ENCODE data around the gene SHLD1.

SHLD1 gene

DNA sequence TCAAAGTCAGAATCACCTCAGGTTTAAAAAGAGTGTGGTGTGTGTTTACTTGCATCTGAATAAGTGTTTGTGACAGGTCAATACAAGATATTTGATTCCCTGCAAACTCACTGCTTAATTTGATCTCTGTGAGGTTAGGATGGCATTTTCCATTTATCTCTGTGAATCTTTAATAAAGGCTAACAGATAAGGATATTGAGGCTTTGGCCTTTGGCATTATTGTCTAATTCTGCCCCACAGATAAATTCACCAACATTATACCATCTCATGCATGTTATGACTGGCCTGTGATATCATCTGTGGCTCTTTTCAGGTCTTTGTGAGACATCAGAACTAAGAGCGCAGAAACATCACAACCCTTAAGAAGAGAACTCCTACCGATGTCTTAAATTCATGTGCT is 115.4 kb downstream of the SHLD1 start:
- Histone ChIP-seq H3K4me2 (ENCODE audit: low read length, poor library complexity, severe bottlenecking) (no peak overlapping the region), H3K27me3 (ENCODE audit: control insufficient read depth in 1 of 2, insufficient read depth in 1 of 2, low read length in 2 of 2) (no peaks in the 10 kb centered on the region), H3K9ac (ENCODE audit: low read length) (peak overlapping the region; percentile 69), H2AFZ (ENCODE audit: low read depth, low read length) (no peak overlapping the region), H3K36me3 (ENCODE audit: control insufficient read depth in 1 of 2, insufficient read depth in 2 of 2, low read depth in 1 of 2, low read length in 2 of 2) (no peaks in the 10 kb centered on the region), H3K79me1 (replicated peaks; ENCODE audit: low read length, poor library complexity, severe bottlenecking) (no peaks in the 10 kb centered on the region), H3K23ac (ENCODE audit: low read length in 2 of 2) (no peak overlapping the region), H2BK120ac (ENCODE audit: low read depth, low read length) (no peak overlapping the region), H4K8ac (ENCODE audit: low read length) (no peak overlapping the region), H3K4me1 (ENCODE audit: control insufficient read depth, insufficient read depth, low read depth, low read length) (peaks cover 7% of the 10 kb centered on the region), H3K4ac (ENCODE audit: low read depth in 1 of 2, low read length in 2 of 2) (no peak overlapping the region), H2BK5ac (ENCODE audit: low read depth, low read length, poor library complexity, severe bottlenecking) (no peak overlapping the region), H3K27ac (ENCODE audit: low read length, poor library complexity, severe bottlenecking) (no peak overlapping the region), H3K14ac (ENCODE audit: low read length in 2 of 2) (no peak overlapping the region), H3K9me3 (ENCODE audit: control insufficient read depth, low read length) (no peaks in the 10 kb centered on the region), H2BK15ac (ENCODE audit: low read depth, poor library complexity, severe bottlenecking) (no peak overlapping the region), H3K18ac (ENCODE audit: low read depth in 1 of 2, low read length in 2 of 2) (no peak overlapping the region), H2BK12ac (ENCODE audit: low read length in 2 of 2) (no peak overlapping the region), H3K4me3 (ENCODE audit: insufficient read depth in 1 of 2, low read depth in 1 of 2, low read length in 2 of 2) (no peak overlapping the region), H2AK5ac (ENCODE audit: low read length, severe bottlenecking) (no peak overlapping the region), H4K91ac (ENCODE audit: low read length) (no peak overlapping the region)
- DNase-seq, result no peak
- 75% methylated on average over 2 of the region's 2 CpGs for WGBS

DNA sequence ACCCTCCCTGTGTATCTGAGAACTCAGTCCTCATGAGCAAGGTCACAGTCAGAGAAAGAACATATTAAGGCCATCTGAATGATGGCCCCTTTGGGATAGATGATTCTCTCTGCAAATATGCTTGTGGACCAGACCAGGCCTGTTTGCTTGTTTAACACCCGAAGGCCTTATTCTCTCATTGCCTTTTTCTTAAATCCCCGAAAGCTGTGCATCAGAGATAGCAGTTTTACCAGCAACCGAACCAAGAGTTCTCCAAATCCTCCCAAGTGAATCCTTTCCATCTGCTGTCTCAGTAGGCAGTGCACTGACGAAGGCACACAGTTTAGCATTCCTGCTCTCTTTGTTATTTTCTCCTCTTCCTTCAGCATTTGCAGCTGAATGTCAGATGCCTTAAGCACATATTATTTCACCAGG is 120.4 kb downstream of the SHLD1 start:
- Histone ChIP-seq H2AFZ (ENCODE audit: low read depth, low read length) (no peak overlapping the region), H3K18ac (ENCODE audit: low read depth in 1 of 2, low read length in 2 of 2) (no peak overlapping the region), H3K4me2 (ENCODE audit: low read length, poor library complexity, severe bottlenecking) (no peak overlapping the region), H2BK15ac (ENCODE audit: low read depth, poor library complexity, severe bottlenecking) (no peak overlapping the region), H3K79me1 (replicated peaks; ENCODE audit: low read length, poor library complexity, severe bottlenecking) (no peaks in the 10 kb centered on the region), H4K91ac (ENCODE audit: low read length) (no peak overlapping the region), H3K27ac (ENCODE audit: low read length, poor library complexity, severe bottlenecking) (no peak overlapping the region), H3K4me1 (ENCODE audit: control insufficient read depth, insufficient read depth, low read depth, low read length) (no peaks in the 10 kb centered on the region), H3K23ac (ENCODE audit: low read length in 2 of 2) (no peak overlapping the region), H2AK5ac (ENCODE audit: low read length, severe bottlenecking) (no peak overlapping the region), H3K36me3 (ENCODE audit: control insufficient read depth in 1 of 2, insufficient read depth in 2 of 2, low read depth in 1 of 2, low read length in 2 of 2) (no peaks in the 10 kb centered on the region), H3K9ac (ENCODE audit: low read length) (peak overlapping the region; percentile 13), H3K4ac (ENCODE audit: low read depth in 1 of 2, low read length in 2 of 2) (no peak overlapping the region), H3K9me3 (ENCODE audit: control insufficient read depth, low read length) (no peaks in the 10 kb centered on the region), H2BK5ac (ENCODE audit: low read depth, low read length, poor library complexity, severe bottlenecking) (no peak overlapping the region), H4K8ac (ENCODE audit: low read length) (no peak overlapping the region), H3K27me3 (ENCODE audit: control insufficient read depth in 1 of 2, insufficient read depth in 1 of 2, low read length in 2 of 2) (peaks cover 0 to 6% of the 10 kb centered on the region in 2 experiments), H2BK12ac (ENCODE audit: low read length in 2 of 2) (no peak overlapping the region), H3K4me3 (ENCODE audit: insufficient read depth in 1 of 2, low read depth in 1 of 2, low read length in 2 of 2) (no peak overlapping the region), H3K14ac (ENCODE audit: low read length in 2 of 2) (no peak overlapping the region), H2BK120ac (ENCODE audit: low read depth, low read length) (no peak overlapping the region)
- DNase-seq, result peak; percentile 11
- WGBS, result 83% methylated on average over 4 of the region's 4 CpGs

DNA sequence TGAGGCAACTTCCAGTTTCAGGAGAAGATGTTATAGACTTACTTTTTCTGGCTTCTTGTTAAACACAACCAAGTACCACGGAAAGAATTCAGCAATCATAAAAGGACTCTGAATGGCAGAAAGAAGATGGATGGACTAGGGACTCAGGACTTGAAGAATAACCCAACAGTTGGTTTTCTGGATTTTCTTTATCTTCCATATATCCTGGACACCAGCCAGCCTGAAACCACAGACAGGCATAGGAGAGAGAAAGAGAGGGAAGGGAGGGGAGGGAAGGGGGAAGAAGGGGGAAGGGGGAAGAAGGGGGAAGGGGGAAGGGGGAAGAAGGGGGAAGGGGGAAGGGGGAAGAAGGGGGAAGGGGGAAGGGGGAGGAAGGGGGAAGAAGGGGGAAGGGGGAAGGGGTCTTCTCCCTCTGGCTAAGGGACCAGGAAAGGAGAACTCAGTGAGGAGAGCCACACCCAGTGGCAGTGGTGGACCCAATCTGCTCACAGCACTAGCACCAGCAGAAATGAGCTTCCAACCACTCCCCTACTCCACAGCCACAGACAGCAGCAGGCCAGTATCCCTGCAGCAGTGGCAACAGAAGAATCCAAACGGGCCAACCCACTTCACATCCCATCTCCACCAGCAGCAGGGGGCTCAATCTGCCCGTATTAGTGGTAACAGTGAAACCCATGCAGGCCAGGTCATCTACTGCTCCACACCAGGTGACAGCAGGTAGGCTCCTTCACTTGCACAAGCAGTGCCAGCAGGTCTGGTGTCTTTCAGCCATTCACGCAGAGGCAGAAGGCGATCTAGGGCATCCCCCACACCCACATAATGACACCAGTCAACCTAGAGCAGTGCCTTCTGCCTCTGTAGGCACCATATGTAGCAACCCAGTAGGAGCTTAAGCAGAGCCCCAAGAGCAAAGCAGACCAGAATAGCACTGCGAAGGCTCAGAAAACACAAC is 121.5 kb downstream of the SHLD1 start:
- H2AK5ac ChIP-seq (ENCODE audit: low read length, severe bottlenecking), result no peak overlapping the region
- no peak overlapping the region for H2BK120ac ChIP-seq (ENCODE audit: low read depth, low read length)
- H3K27me3 ChIP-seq (ENCODE audit: control insufficient read depth in 1 of 2, insufficient read depth in 1 of 2, low read length in 2 of 2), result peaks cover 0 to 6% of the 10 kb centered on the region in 2 experiments
- no peaks in the 10 kb centered on the region for H3K36me3 ChIP-seq (ENCODE audit: control insufficient read depth in 1 of 2, insufficient read depth in 2 of 2, low read depth in 1 of 2, low read length in 2 of 2)
- no peak overlapping the region for H3K9ac ChIP-seq (ENCODE audit: low read length)
- 65% methylated on average over 5 of the region's 6 CpGs for WGBS
- DNase-seq, result no peak
- H3K4me2 ChIP-seq (ENCODE audit: low read length, poor library complexity, severe bottlenecking), result no peak overlapping the region
- H3K4ac ChIP-seq (ENCODE audit: low read depth in 1 of 2, low read length in 2 of 2), result peak overlapping the region in 1 of 2 experiments; percentile 46
- no peak overlapping the region for H3K27ac ChIP-seq (ENCODE audit: low read length, poor library complexity, severe bottlenecking)
- no peak overlapping the region for H2AFZ ChIP-seq (ENCODE audit: low read depth, low read length)
- H3K18ac ChIP-seq (ENCODE audit: low read depth in 1 of 2, low read length in 2 of 2), result peak overlapping the region in 1 of 2 experiments; percentile 59
- no peak overlapping the region for H2BK12ac ChIP-seq (ENCODE audit: low read length in 2 of 2)
- no peak overlapping the region for H4K91ac ChIP-seq (ENCODE audit: low read length)
- H3K23ac ChIP-seq (ENCODE audit: low read length in 2 of 2), result no peak overlapping the region
- H2BK5ac ChIP-seq (ENCODE audit: low read depth, low read length, poor library complexity, severe bottlenecking), result no peak overlapping the region
- H2BK15ac ChIP-seq (ENCODE audit: low read depth, poor library complexity, severe bottlenecking), result no peak overlapping the region
- H3K9me3 ChIP-seq (ENCODE audit: control insufficient read depth, low read length), result no peaks in the 10 kb centered on the region
- no peaks in the 10 kb centered on the region for H3K79me1 ChIP-seq (replicated peaks; ENCODE audit: low read length, poor library complexity, severe bottlenecking)
- peak overlapping the region; percentile 55 for H4K8ac ChIP-seq (ENCODE audit: low read length)
- H3K4me1 ChIP-seq (ENCODE audit: control insufficient read depth, insufficient read depth, low read depth, low read length), result no peaks in the 10 kb centered on the region
- no peak overlapping the region for H3K4me3 ChIP-seq (ENCODE audit: insufficient read depth in 1 of 2, low read depth in 1 of 2, low read length in 2 of 2)
- H3K14ac ChIP-seq (ENCODE audit: low read length in 2 of 2), result no peak overlapping the region

DNA sequence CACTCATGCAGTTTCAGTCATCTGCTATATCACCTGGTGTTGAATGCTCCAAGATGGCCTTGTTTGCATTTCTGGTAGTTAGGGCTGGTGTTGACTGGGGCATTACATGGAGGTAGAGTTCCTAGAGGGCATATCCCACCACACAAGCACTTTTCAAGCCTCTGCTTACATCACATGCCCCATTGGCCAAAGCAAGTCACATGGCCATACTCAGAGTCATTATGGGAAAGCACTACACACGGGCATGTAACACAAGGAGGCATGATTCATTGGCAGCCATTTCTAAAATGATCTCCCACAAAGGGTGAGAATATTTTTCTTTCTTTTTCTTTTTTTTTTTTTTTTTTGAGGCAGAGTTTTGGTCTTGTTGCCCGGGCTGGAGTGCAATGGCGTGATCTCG is 126.9 kb downstream of the SHLD1 start:
- H4K91ac ChIP-seq (ENCODE audit: low read length), result no peak overlapping the region
- no peak overlapping the region for H3K27ac ChIP-seq (ENCODE audit: low read length, poor library complexity, severe bottlenecking)
- H3K79me1 ChIP-seq (replicated peaks; ENCODE audit: low read length, poor library complexity, severe bottlenecking), result no peaks in the 10 kb centered on the region
- H3K14ac ChIP-seq (ENCODE audit: low read length in 2 of 2), result no peak overlapping the region
- peaks cover 10 to 13% of the 10 kb centered on the region in 2 experiments for H3K27me3 ChIP-seq (ENCODE audit: control insufficient read depth in 1 of 2, insufficient read depth in 1 of 2, low read length in 2 of 2)
- no peak overlapping the region for H3K23ac ChIP-seq (ENCODE audit: low read length in 2 of 2)
- no peak overlapping the region for H3K4me3 ChIP-seq (ENCODE audit: insufficient read depth in 1 of 2, low read depth in 1 of 2, low read length in 2 of 2)
- no peak for DNase-seq
- H3K4ac ChIP-seq (ENCODE audit: low read depth in 1 of 2, low read length in 2 of 2), result no peak overlapping the region
- no peak overlapping the region for H2AK5ac ChIP-seq (ENCODE audit: low read length, severe bottlenecking)
- no peak overlapping the region for H4K8ac ChIP-seq (ENCODE audit: low read length)
- no peak overlapping the region for H2BK12ac ChIP-seq (ENCODE audit: low read length in 2 of 2)
- H2AFZ ChIP-seq (ENCODE audit: low read depth, low read length), result no peak overlapping the region
- 100% methylated on average over 1 of the region's 4 CpGs for WGBS
- no peak overlapping the region for H3K4me2 ChIP-seq (ENCODE audit: low read length, poor library complexity, severe bottlenecking)
- H2BK15ac ChIP-seq (ENCODE audit: low read depth, poor library complexity, severe bottlenecking), result no peak overlapping the region
- H2BK120ac ChIP-seq (ENCODE audit: low read depth, low read length), result no peak overlapping the region
- no peaks in the 10 kb centered on the region for H3K36me3 ChIP-seq (ENCODE audit: control insufficient read depth in 1 of 2, insufficient read depth in 2 of 2, low read depth in 1 of 2, low read length in 2 of 2)
- no peak overlapping the region for H3K18ac ChIP-seq (ENCODE audit: low read depth in 1 of 2, low read length in 2 of 2)
- H3K9ac ChIP-seq (ENCODE audit: low read length), result no peak overlapping the region
- no peaks in the 10 kb centered on the region for H3K4me1 ChIP-seq (ENCODE audit: control insufficient read depth, insufficient read depth, low read depth, low read length)
- no peak overlapping the region for H2BK5ac ChIP-seq (ENCODE audit: low read depth, low read length, poor library complexity, severe bottlenecking)
- no peaks in the 10 kb centered on the region for H3K9me3 ChIP-seq (ENCODE audit: control insufficient read depth, low read length)

Data from mesenchymal stem cell (in vitro differentiated cells and primary cell).